Stimulated activated memory B cell treated with anti-CD40 and anti-IgM and Interleukin-4, amounts not matched to agents 10 μg/mL and 1 μg/mL and 100 μg/mL, for 72 hours (primary cell): Measurements from ENCODE around the gene MYO18B.

Experiments
- ATAC-seq: fragments of 150-1000 bp; cut with Tn5 transposase; 2 replicates; pipeline ENCODE4 v1.10.0; 2021
- H3K27ac Mint-ChIP-seq: one replicate; pipeline ENCODE4 v1.8.0; 2022; ENCODE audit warnings: mild to moderate bottlenecking, mixed read lengths
- H3K27me3 Mint-ChIP-seq: one replicate; pipeline ENCODE4 v1.8.0; 2022; ENCODE audit warnings: mixed read lengths
- H3K36me3 Mint-ChIP-seq: one replicate; pipeline ENCODE4 v1.8.0; 2022; ENCODE audit warnings: mixed read lengths
- H3K4me1 Mint-ChIP-seq: one replicate; pipeline ENCODE4 v1.8.0; 2022; ENCODE audit warnings: mixed read lengths
- H3K4me3 Mint-ChIP-seq: one replicate; pipeline ENCODE4 v1.8.0; 2022; ENCODE audit warnings: mild to moderate bottlenecking, moderate library complexity, mixed read lengths
- H3K9me3 Mint-ChIP-seq: one replicate; pipeline ENCODE4 v1.8.0; 2022; ENCODE audit warnings: mixed read lengths

Gene MYO18B

GRCh38 chr22:25890651-25891050 is 148.7 kb downstream of the MYO18B start:
- H3K27ac Mint-ChIP-seq = no peak overlapping the region
- H3K36me3 Mint-ChIP-seq = no peaks in the 10 kb centered on the region
- H3K27me3 Mint-ChIP-seq = peaks cover 17% of the 10 kb centered on the region
- H3K4me1 Mint-ChIP-seq = no peaks in the 10 kb centered on the region
- H3K4me3 Mint-ChIP-seq = no peak overlapping the region
- ATAC-seq = no peak
- H3K9me3 Mint-ChIP-seq = no peaks in the 10 kb centered on the region

- H3K9me3 Mint-ChIP-seq = no peaks in the 10 kb centered on the region
- H3K4me1 Mint-ChIP-seq = no peaks in the 10 kb centered on the region
- H3K4me3 Mint-ChIP-seq = no peak overlapping the region
- no peaks in the 10 kb centered on the region for H3K36me3 Mint-ChIP-seq
- no peak overlapping the region for H3K27ac Mint-ChIP-seq
- H3K27me3 Mint-ChIP-seq = peaks cover 26% of the 10 kb centered on the region
- ATAC-seq = no peak
These were observed 150.7 kb downstream of the MYO18B start for GRCh38 chr22:25892678-25893077.

- Mint-ChIP-seq H3K36me3 (no peaks in the 10 kb centered on the region), H3K27me3 (peaks cover 20% of the 10 kb centered on the region), H3K27ac (no peak overlapping the region), H3K9me3 (no peaks in the 10 kb centered on the region), H3K4me3 (no peak overlapping the region), H3K4me1 (no peaks in the 10 kb centered on the region)
- ATAC-seq = no peak
These were observed 153.7 kb downstream of the MYO18B start for GRCh38 chr22:25895678-25896077.

- Mint-ChIP-seq H3K27me3 (peaks cover 16% of the 10 kb centered on the region), H3K27ac (no peak overlapping the region), H3K9me3 (no peaks in the 10 kb centered on the region), H3K4me3 (no peak overlapping the region), H3K36me3 (no peaks in the 10 kb centered on the region), H3K4me1 (no peaks in the 10 kb centered on the region)
- no peak for ATAC-seq
These were observed 154.1 kb downstream of the MYO18B start for GRCh38 chr22:25896098-25896497.

GRCh38 chr22:25896592-25896991 is 154.6 kb downstream of the MYO18B start:
- Mint-ChIP-seq H3K27ac (no peak overlapping the region), H3K4me1 (no peaks in the 10 kb centered on the region), H3K4me3 (no peak overlapping the region), H3K9me3 (no peaks in the 10 kb centered on the region), H3K27me3 (peaks cover 11% of the 10 kb centered on the region), H3K36me3 (no peaks in the 10 kb centered on the region)
- no peak for ATAC-seq

GRCh38 chr22:25898707-25899365 is 156.8 kb downstream of the MYO18B start:
- Mint-ChIP-seq H3K4me1 (no peaks in the 10 kb centered on the region), H3K36me3 (no peaks in the 10 kb centered on the region), H3K9me3 (no peaks in the 10 kb centered on the region), H3K4me3 (no peak overlapping the region), H3K27me3 (peaks cover 26% of the 10 kb centered on the region), H3K27ac (no peak overlapping the region)
- ATAC-seq = no peak

- no peaks in the 10 kb centered on the region for H3K4me1 Mint-ChIP-seq
- peaks cover 32% of the 10 kb centered on the region for H3K27me3 Mint-ChIP-seq
- no peaks in the 10 kb centered on the region for H3K36me3 Mint-ChIP-seq
- no peak for ATAC-seq
- H3K9me3 Mint-ChIP-seq = no peaks in the 10 kb centered on the region
- no peak overlapping the region for H3K4me3 Mint-ChIP-seq
- no peak overlapping the region for H3K27ac Mint-ChIP-seq
These were observed 157.6 kb downstream of the MYO18B start for GRCh38 chr22:25899566-25899965.

- no peaks in the 10 kb centered on the region for H3K9me3 Mint-ChIP-seq
- no peak overlapping the region for H3K27ac Mint-ChIP-seq
- H3K27me3 Mint-ChIP-seq = peaks cover 32% of the 10 kb centered on the region
- no peak for ATAC-seq
- H3K4me3 Mint-ChIP-seq = no peak overlapping the region
- H3K36me3 Mint-ChIP-seq = no peaks in the 10 kb centered on the region
- H3K4me1 Mint-ChIP-seq = no peaks in the 10 kb centered on the region
These were observed 158.4 kb downstream of the MYO18B start for GRCh38 chr22:25900390-25900789.

GRCh38 chr22:25900880-25901279 is 158.9 kb downstream of the MYO18B start:
- Mint-ChIP-seq H3K36me3 (no peaks in the 10 kb centered on the region), H3K4me1 (no peaks in the 10 kb centered on the region), H3K4me3 (no peak overlapping the region), H3K27ac (no peak overlapping the region), H3K27me3 (peaks cover 32% of the 10 kb centered on the region), H3K9me3 (no peaks in the 10 kb centered on the region)
- no peak for ATAC-seq

GRCh38 chr22:25902402-25902801 is 160.4 kb downstream of the MYO18B start:
- H3K9me3 Mint-ChIP-seq = peaks cover 3% of the 10 kb centered on the region
- no peak overlapping the region for H3K4me3 Mint-ChIP-seq
- peaks cover 23% of the 10 kb centered on the region for H3K27me3 Mint-ChIP-seq
- no peak for ATAC-seq
- no peaks in the 10 kb centered on the region for H3K4me1 Mint-ChIP-seq
- H3K36me3 Mint-ChIP-seq = no peaks in the 10 kb centered on the region
- no peak overlapping the region for H3K27ac Mint-ChIP-seq

GRCh38 chr22:25903294-25903693 is 161.3 kb downstream of the MYO18B start:
- H3K27me3 Mint-ChIP-seq = peaks cover 23% of the 10 kb centered on the region
- ATAC-seq = no peak
- H3K4me3 Mint-ChIP-seq = no peak overlapping the region
- H3K4me1 Mint-ChIP-seq = no peaks in the 10 kb centered on the region
- H3K9me3 Mint-ChIP-seq = peaks cover 3% of the 10 kb centered on the region
- no peaks in the 10 kb centered on the region for H3K36me3 Mint-ChIP-seq
- H3K27ac Mint-ChIP-seq = no peak overlapping the region

GRCh38 chr22:25908212-25908611 is 166.2 kb downstream of the MYO18B start:
- H3K36me3 Mint-ChIP-seq = no peaks in the 10 kb centered on the region
- H3K27ac Mint-ChIP-seq = no peak overlapping the region
- no peak overlapping the region for H3K4me3 Mint-ChIP-seq
- ATAC-seq = no peak
- no peaks in the 10 kb centered on the region for H3K4me1 Mint-ChIP-seq
- H3K27me3 Mint-ChIP-seq = peaks cover 12% of the 10 kb centered on the region
- H3K9me3 Mint-ChIP-seq = peaks cover 3% of the 10 kb centered on the region

GRCh38 chr22:25908755-25909154 is 166.8 kb downstream of the MYO18B start:
- no peak overlapping the region for H3K27ac Mint-ChIP-seq
- H3K36me3 Mint-ChIP-seq = no peaks in the 10 kb centered on the region
- H3K4me3 Mint-ChIP-seq = no peak overlapping the region
- H3K4me1 Mint-ChIP-seq = no peaks in the 10 kb centered on the region
- H3K27me3 Mint-ChIP-seq = peaks cover 7% of the 10 kb centered on the region
- peaks cover 3% of the 10 kb centered on the region for H3K9me3 Mint-ChIP-seq
- ATAC-seq = no peak

GRCh38 chr22:25909614-25910387 is 167.8 kb downstream of the MYO18B start:
- Mint-ChIP-seq H3K36me3 (no peaks in the 10 kb centered on the region), H3K4me3 (no peak overlapping the region), H3K9me3 (peaks cover 3% of the 10 kb centered on the region), H3K4me1 (no peaks in the 10 kb centered on the region), H3K27ac (no peak overlapping the region), H3K27me3 (no peaks in the 10 kb centered on the region)
- ATAC-seq = no peak

GRCh38 chr22:25911243-25911972 is 169.4 kb downstream of the MYO18B start:
- no peak for ATAC-seq
- Mint-ChIP-seq H3K9me3 (peaks cover 2% of the 10 kb centered on the region), H3K4me1 (no peaks in the 10 kb centered on the region), H3K36me3 (no peaks in the 10 kb centered on the region), H3K4me3 (no peak overlapping the region), H3K27ac (no peak overlapping the region), H3K27me3 (no peaks in the 10 kb centered on the region)
